Activated CD4-positive, alpha-beta T cell treated with anti-CD3 and anti-CD28 coated beads, Interleukin-2, amount 10 ng/mL, durations not matched to agents 7 days and 5 days (primary cell): ENCODE data around the gene RNU1-3. TPM values are rescaled to one million over a fixed set of nuclear protein-coding genes. Genes with fewer than 3 reads are reported as not detected.
"Not testable (repeated sequence)": the region's sequence is repeated elsewhere in the genome, so short reads cannot be mapped to it uniquely, and the experiment has no call there.

Experiments
- CTCF ChIA-PET: fragments of 350-600 bp; sonication (Branson Sonifier 250); formaldehyde crosslinking; loops from one replicate; lab custom pipeline; 2021; ENCODE audit warnings: antibody characterized with exemption; lab: Charles Lee
- POLR2A ChIA-PET: fragments of 350-600 bp; sonication (Branson Sonifier 250); formaldehyde crosslinking; loops from one replicate; lab custom pipeline; 2021; ENCODE audit warnings: antibody characterized with exemption; lab: Charles Lee
- DNase-seq: peaks from one replicate; pipeline ENCODE4 v3.0.0-alpha.2; 2020
- H3K27ac Mint-ChIP-seq: one replicate; pipeline ENCODE4 v1.8.0; 2021; ENCODE audit warnings: mild to moderate bottlenecking, moderate library complexity, mixed read lengths
- H3K27me3 Mint-ChIP-seq: one replicate; pipeline ENCODE4 v1.8.0; 2021; ENCODE audit warnings: mixed read lengths
- H3K36me3 Mint-ChIP-seq: one replicate; pipeline ENCODE4 v1.8.0; 2021; ENCODE audit warnings: low read depth, mixed read lengths
- H3K4me1 Mint-ChIP-seq: one replicate; pipeline ENCODE4 v1.8.0; 2021; ENCODE audit warnings: mixed read lengths
- H3K4me3 Mint-ChIP-seq: one replicate; pipeline ENCODE4 v1.8.0; 2021; ENCODE audit warnings: mild to moderate bottlenecking, moderate library complexity, mixed read lengths
- H3K9me3 Mint-ChIP-seq: one replicate; pipeline ENCODE4 v1.8.0; 2021; ENCODE audit warnings: mixed read lengths
- total RNA-seq, 2 experiments: library from RNA; stranded (reverse); gene quantifications; one replicate each; pipeline ENCODE4 v1.2.3, GENCODE V29; 2021

The RNU1-3 gene
- total RNA-seq, 2 experiments from 2014 or later: 2,316 to 2,477 TPM

DNA sequence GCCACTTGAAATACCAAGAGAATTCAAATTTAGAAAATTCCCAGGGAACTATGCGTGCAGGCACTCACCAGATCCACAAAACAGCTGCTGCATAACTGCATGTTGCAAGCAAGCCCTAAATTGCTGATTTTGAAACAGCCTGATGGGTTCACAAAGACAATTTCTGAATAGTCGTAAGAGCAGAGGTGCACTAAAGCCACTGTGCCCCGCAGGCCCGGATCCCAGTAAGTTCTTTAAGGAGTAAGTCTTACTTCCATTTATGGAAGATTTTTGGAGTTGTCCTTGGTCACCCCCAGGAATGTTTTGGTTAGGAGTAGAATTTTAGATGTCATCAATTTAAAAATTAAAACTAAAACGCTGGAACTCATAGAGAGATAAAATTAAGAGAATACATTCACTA, 7.2 kb upstream of the RNU1-3 start:
- H3K27ac Mint-ChIP-seq, DNase-seq, H3K4me3 Mint-ChIP-seq, H3K9me3 Mint-ChIP-seq, POLR2A ChIA-PET, H3K36me3 Mint-ChIP-seq, CTCF ChIA-PET: not testable (repeated sequence)
- H3K4me1 Mint-ChIP-seq: peaks cover 18% of the 10 kb centered on the region
- peaks cover 30% of the 10 kb centered on the region for H3K27me3 Mint-ChIP-seq

GRCh38 chr1:16665836-16666235, 912 bp downstream of the RNU1-3 start:
- not testable (repeated sequence) for H3K4me1 Mint-ChIP-seq, H3K9me3 Mint-ChIP-seq, H3K36me3 Mint-ChIP-seq

DNA sequence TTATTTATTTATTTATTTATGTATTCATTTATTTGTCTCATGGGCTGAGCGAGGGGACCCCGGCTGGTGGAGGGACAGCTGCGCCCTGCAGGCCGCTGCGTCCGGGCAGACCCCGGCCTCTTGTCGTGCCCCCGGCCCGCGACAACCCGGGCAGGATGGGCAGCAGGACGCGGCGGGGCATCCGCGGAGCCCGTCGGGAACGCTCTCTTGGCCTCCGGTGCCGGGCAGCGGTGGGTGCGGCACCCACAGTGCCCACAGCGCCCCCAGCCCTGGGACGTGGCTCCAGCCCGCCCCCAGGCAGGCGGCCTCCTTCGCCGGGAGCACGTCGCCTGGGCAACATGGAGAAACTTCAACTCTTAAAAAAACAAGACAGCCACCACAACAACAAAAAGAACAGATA, 8.5 kb downstream of the RNU1-3 start:
- H3K27ac Mint-ChIP-seq, H3K36me3 Mint-ChIP-seq, H3K4me3 Mint-ChIP-seq, CTCF ChIA-PET, H3K4me1 Mint-ChIP-seq, DNase-seq, POLR2A ChIA-PET, H3K27me3 Mint-ChIP-seq, H3K9me3 Mint-ChIP-seq: not testable (repeated sequence)

More at GRCh38 chr1:16665836-16666235, 912 bp downstream of the RNU1-3 start:
- H3K27me3 Mint-ChIP-seq, H3K27ac Mint-ChIP-seq, CTCF ChIA-PET, DNase-seq, H3K4me3 Mint-ChIP-seq, POLR2A ChIA-PET: not testable (repeated sequence)

DNA sequence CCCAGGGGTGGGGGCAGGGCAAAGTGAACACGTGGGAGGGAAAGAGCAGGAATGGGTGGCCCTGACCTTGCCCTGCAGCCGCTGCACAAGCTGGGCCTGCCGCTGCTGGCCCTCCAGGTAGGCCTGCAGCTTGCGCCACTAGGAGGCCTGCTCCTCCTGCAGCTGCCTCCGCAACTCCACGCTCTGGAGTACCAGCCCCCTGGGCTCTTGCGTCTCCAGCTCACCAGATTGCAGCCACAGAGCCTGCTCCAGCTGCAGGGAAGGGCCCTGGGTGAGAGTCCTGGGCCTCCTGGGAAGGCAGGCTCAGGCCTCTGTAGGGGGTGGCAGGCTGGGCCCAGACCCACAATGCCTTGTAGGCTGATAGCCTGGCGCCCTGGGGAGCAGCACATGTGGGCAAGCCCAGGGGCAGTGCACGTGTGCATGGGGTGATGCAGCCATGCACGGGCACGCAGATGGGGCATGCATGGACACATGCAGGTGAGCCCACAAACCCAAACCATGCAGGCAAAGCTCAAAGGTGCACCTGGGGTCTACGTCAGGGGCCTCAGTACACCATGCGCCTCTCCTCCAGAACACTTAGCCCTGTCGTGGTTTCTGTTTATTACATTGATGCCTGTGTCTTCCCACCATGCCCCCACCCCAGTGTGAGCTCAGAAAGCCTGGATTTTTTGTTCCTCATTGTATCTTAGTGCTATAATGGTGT, 9.6 kb downstream of the RNU1-3 start:
- DNase-seq, H3K36me3 Mint-ChIP-seq, H3K27ac Mint-ChIP-seq, H3K4me3 Mint-ChIP-seq, CTCF ChIA-PET, H3K4me1 Mint-ChIP-seq, H3K27me3 Mint-ChIP-seq, H3K9me3 Mint-ChIP-seq, POLR2A ChIA-PET: not testable (repeated sequence)

- H3K27ac Mint-ChIP-seq, CTCF ChIA-PET, H3K9me3 Mint-ChIP-seq, DNase-seq, H3K4me1 Mint-ChIP-seq, H3K27me3 Mint-ChIP-seq, H3K4me3 Mint-ChIP-seq, H3K36me3 Mint-ChIP-seq, POLR2A ChIA-PET: not testable (repeated sequence)
Measured at GRCh38 chr1:16656574-16656973, 10.2 kb downstream of the RNU1-3 start.

DNA sequence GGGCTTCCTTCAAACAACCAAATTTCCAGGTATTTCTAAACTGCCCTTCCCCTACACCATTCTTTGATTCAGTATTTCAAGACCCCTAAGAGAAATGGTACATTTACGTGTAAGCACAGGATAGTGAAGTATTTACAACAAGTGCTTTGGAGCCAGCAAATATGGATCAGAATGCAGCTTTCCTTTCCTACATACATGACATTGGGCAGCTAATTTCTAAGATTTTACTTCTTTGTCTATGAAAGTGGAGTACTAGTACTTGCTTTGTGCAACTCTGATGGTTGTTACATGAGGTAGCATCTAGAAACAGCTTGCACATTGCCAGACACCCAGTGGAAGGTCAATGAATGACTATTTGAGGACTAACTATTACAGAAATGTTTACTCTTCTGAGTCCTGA, 15.2 kb downstream of the RNU1-3 start:
- H3K4me3 Mint-ChIP-seq, CTCF ChIA-PET, H3K27ac Mint-ChIP-seq, H3K4me1 Mint-ChIP-seq, H3K27me3 Mint-ChIP-seq, POLR2A ChIA-PET, H3K36me3 Mint-ChIP-seq, H3K9me3 Mint-ChIP-seq: not testable (repeated sequence)
- peak; percentile 5 for DNase-seq

GRCh38 chr1:16649960-16650359, 16.8 kb downstream of the RNU1-3 start:
- H3K4me3 Mint-ChIP-seq, H3K36me3 Mint-ChIP-seq, H3K27me3 Mint-ChIP-seq, H3K4me1 Mint-ChIP-seq, CTCF ChIA-PET, H3K27ac Mint-ChIP-seq, POLR2A ChIA-PET, H3K9me3 Mint-ChIP-seq, DNase-seq: not testable (repeated sequence)

- H3K27ac Mint-ChIP-seq, H3K27me3 Mint-ChIP-seq, POLR2A ChIA-PET, H3K9me3 Mint-ChIP-seq, H3K36me3 Mint-ChIP-seq, H3K4me3 Mint-ChIP-seq, CTCF ChIA-PET, H3K4me1 Mint-ChIP-seq: not testable (repeated sequence)
- DNase-seq: peak; percentile 5
Measured at GRCh38 chr1:16649390-16649789, 17.4 kb downstream of the RNU1-3 start.

DNA sequence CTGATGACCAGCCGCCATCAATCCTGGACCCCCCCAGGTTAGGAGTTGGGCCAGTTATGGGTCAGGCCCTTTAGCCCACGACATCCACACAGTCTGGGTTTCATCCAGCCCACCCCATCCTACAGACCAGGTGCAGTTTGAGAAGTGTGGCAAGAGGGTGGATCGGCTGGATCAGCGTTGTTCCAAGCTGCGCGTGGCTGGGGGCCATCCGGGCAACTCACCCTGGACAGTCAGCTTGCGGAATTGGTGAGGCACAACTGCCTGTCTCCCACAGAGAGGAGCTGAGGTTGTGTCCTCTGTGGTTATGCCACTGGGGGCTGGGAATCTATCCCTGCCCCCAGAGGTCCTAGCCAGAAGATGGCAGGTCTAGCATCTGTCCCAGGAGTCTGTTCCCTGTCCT, 18.0 kb downstream of the RNU1-3 start:
- H3K4me1 Mint-ChIP-seq, H3K36me3 Mint-ChIP-seq, CTCF ChIA-PET, H3K27ac Mint-ChIP-seq, H3K4me3 Mint-ChIP-seq, POLR2A ChIA-PET, DNase-seq, H3K27me3 Mint-ChIP-seq, H3K9me3 Mint-ChIP-seq: not testable (repeated sequence)

GRCh38 chr1:16648250-16648649, 18.5 kb downstream of the RNU1-3 start:
- H3K4me1 Mint-ChIP-seq, DNase-seq, POLR2A ChIA-PET, H3K27me3 Mint-ChIP-seq, H3K4me3 Mint-ChIP-seq, H3K27ac Mint-ChIP-seq, CTCF ChIA-PET, H3K9me3 Mint-ChIP-seq, H3K36me3 Mint-ChIP-seq: not testable (repeated sequence)

DNA sequence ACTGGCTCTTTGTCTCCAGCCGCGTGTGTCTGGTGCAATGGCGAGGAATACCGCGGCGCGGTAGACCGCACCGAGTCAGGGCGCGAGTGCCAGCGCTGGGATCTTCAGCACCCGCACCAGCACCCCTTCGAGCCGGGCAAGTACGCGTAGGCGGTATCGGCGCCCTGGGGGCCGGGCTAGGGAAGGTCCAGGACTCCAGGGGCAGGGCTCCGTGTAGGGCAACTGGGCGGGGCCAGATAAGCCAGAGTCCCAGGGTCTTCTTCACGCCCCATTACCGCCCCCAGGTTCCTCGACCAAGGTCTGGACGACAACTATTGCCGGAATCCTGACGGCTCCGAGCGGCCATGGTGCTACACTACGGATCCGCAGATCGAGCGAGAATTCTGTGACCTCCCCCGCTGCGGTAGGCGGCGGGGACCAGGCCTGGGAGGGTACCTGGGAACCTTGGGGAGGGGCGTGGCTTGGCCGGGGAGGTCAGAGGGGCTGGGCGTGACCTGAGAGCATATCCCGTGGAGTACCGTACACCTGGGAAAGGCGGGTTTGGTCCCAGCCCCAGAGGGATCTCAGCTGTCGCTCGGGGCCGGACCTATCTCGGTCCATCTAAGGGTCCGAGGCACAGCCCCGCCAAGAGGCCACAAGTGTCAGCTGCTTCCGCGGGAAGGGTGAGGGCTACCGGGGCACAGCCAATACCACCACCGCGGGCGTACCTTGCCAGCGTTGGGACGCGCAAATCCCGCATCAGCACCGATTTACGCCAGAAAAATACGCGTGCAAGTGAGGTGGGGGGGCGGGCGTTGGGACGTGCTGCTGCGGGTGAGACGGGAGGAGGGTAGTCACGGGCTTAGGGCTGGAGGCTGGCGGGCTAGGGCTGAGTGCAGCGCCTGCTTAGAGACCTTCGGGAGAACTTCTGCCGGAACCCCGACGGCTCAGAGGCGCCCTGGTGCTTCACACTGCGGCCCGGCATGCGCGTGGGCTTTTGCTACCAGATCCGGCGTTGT, 19.3 kb downstream of the RNU1-3 start:
- H3K27me3 Mint-ChIP-seq, H3K27ac Mint-ChIP-seq, POLR2A ChIA-PET, H3K4me1 Mint-ChIP-seq, CTCF ChIA-PET, H3K36me3 Mint-ChIP-seq, H3K9me3 Mint-ChIP-seq, H3K4me3 Mint-ChIP-seq: not testable (repeated sequence)
- DNase-seq: peak; percentile 5

GRCh38 chr1:16646716-16647115, 20.0 kb downstream of the RNU1-3 start:
- H3K9me3 Mint-ChIP-seq, H3K4me1 Mint-ChIP-seq, DNase-seq, H3K27ac Mint-ChIP-seq, H3K4me3 Mint-ChIP-seq, POLR2A ChIA-PET, CTCF ChIA-PET, H3K27me3 Mint-ChIP-seq, H3K36me3 Mint-ChIP-seq: not testable (repeated sequence)

- POLR2A ChIA-PET: not testable (repeated sequence)
Measured at GRCh38 chr1:16646061-16646664, 20.6 kb downstream of the RNU1-3 start.

More at GRCh38 chr1:16646061-16646664, 20.6 kb downstream of the RNU1-3 start:
- H3K36me3 Mint-ChIP-seq, H3K9me3 Mint-ChIP-seq, H3K4me1 Mint-ChIP-seq, H3K27me3 Mint-ChIP-seq, H3K27ac Mint-ChIP-seq, CTCF ChIA-PET, H3K4me3 Mint-ChIP-seq: not testable (repeated sequence)
- DNase-seq: peak; percentile 4
